ENCODE measurements around the gene NCAPH2.

NCAPH2 gene

GRCh38 chr22:50507991-50508884 lies at the start of gene NCAPH2:
Gene NCAPH2, plus strand, starts transcription at chr22:50508224. Its CDS starts 114 bp downstream, at chr22:50508338.
- DNase-seq (ENCODE audit: low read depth in 2 of 2): peak; percentile 94 to 97

- DNase-seq (ENCODE audit: low read depth in 2 of 2): no peak
Observed at GRCh38 chr22:50459016-50459415, 49.0 kb upstream of the NCAPH2 start.

GRCh38 chr22:50459496-50460140 lies 48.4 kb upstream of the NCAPH2 start:
- DNase-seq (ENCODE audit: low read depth in 2 of 2): no peak

GRCh38 chr22:50460938-50461337 lies 47.1 kb upstream of the NCAPH2 start:
- DNase-seq (ENCODE audit: low read depth in 2 of 2): no peak

DNA sequence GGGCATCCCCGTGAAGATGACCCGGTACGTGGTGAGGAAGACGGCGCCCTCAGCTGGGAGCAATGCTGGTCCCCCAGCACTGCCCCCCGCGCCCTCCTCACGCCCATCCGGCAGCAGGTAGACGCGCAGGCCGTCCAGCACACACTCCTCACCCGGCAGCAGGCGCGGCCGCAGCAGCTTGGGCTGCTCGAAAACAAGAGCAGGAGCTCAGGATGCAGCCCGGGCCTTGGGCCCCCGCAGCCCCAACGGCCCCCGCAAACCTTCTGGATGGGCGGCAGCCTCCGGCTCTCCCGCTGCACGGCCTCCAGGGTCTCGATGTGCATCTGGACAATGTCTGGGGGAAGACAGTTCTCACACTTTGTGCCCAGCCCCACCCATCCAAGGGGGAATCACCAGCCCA lies 46.5 kb upstream of the NCAPH2 start:
- DNase-seq (ENCODE audit: low read depth in 2 of 2): no peak

GRCh38 chr22:50461979-50462540 lies 46.0 kb upstream of the NCAPH2 start:
- no peak for DNase-seq (ENCODE audit: low read depth in 2 of 2)

- no peak for DNase-seq (ENCODE audit: low read depth in 2 of 2)
Observed at GRCh38 chr22:50463188-50463900, 44.7 kb upstream of the NCAPH2 start.

- no peak for DNase-seq (ENCODE audit: low read depth in 2 of 2)
Observed at GRCh38 chr22:50464451-50464850, 43.6 kb upstream of the NCAPH2 start.

GRCh38 chr22:50465066-50465930 lies 42.7 kb upstream of the NCAPH2 start:
- no peak for DNase-seq (ENCODE audit: low read depth in 2 of 2)

- DNase-seq (ENCODE audit: low read depth in 2 of 2): no peak
Observed at GRCh38 chr22:50467341-50467740, 40.7 kb upstream of the NCAPH2 start.

DNA sequence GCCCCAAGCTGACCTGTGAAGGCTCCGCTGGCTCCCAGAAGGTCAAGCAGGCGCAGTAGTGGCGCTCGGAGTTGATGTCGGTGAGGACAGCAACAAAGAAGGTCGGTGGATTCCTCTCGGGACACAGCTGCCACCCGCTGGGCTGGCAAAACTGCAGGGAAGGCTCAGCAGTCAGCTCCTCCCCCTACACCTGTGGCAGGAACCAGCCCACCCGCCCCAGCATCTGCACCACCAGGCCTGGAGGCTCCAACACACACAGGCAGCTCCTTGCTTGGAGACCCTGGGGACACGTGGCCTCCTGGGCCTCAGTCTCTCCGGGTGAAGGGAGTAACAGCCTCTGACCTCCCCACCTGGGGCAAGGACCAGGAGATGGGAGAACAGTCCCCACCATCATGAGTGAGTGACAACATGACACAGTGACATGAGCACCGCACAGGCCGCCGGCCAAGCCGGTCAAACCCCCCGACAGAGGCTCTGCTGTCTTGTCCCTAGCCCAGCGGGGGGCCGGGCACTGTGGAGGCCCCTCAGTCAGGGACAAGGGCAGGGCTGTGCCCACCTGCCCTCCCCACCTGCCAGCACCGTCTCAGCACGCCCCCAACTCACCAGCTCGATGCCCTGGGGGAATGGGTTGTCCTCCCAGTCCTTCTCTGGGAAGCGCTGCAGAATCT lies 40.1 kb upstream of the NCAPH2 start:
- no peak for DNase-seq (ENCODE audit: low read depth in 2 of 2)

- no peak for DNase-seq (ENCODE audit: low read depth in 2 of 2)
Observed at GRCh38 chr22:50468626-50469025, 39.4 kb upstream of the NCAPH2 start.

DNA sequence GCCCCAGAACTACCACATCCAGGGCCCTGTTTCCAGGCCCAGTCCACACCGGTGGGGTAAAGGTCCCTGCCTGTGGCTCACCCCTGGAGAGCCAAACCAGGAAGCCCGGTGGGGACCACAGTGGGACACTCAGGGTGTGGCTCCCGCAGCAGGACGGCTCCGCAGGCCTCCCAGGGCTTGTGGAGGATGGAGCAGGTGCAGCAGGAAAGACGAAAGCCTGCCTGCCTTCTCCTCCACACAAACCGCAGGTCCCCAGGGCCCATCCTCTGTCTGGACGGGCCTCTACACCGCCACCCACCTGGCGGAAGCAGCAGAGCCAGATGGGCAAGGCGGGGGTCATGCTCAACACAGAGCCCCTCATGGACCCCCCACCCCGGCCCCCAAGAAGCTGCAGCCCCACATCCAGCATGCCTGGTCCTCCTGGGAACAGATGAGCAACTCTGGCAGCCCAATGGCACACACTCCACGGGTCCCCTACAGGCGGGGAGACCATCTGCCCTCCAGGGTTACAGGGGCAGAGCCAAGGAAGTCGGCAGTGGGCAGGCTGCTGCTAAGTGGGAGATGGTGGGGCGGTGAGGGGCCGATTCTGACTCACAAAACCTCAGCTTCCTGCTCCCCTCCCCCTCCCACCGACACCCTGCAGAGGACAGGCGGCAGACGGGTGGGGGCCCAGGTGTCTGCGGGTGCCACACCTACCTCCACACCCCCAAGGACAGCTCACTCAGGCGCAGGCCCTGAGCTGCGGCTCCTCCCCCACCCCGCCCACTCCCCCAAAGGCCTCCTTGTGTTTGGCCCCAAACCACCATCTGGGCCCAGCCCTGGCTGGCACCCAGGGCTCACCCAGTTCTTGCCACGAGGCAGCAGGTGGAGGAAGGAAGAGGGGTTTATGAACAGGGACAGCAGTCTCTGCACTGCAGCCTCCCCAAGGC lies 38.4 kb upstream of the NCAPH2 start:
- peak; percentile 94 to 97 for DNase-seq (ENCODE audit: low read depth in 2 of 2)

DNA sequence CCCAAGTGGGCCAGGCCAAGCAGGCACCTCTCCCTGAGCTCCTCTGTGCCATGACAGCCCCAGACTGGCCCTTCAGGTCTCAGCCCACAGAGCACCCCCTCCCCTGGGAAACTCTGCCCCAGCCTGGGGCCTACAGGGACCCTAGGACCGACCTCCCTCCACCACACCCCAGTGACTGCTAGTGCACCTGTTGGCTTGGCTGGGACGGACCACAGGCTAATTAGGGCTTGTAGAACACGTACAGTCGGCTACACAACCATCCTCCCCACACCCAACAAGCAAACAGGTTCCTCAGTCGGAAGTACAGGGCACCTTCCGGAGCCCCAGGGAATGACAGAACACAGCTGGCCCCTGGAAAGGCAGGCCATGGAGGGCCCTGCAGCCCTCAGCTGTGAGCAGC lies 37.5 kb upstream of the NCAPH2 start:
- DNase-seq (ENCODE audit: low read depth in 2 of 2): no peak

- DNase-seq (ENCODE audit: low read depth in 2 of 2): no peak
Observed at GRCh38 chr22:50471197-50471847, 36.7 kb upstream of the NCAPH2 start.

DNA sequence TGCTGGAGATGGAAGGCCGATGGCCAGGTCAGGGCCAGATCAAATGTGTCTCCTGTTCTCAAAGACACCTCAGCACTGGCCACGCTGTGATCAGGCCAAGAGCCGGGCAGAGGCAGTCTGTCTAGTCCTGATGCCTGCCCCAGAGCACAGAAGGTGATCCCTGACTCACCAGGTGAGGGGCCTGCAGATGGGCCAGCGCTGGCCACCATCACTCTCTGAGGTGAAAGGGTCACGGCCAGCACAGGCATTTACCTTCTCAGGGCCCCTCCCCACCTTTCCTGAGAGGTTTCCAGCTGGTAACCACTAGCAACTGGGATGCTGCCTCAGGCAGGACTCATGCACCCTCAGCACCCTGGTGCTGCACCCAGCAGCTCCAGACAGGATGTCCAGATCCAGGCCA lies 36.1 kb upstream of the NCAPH2 start:
- DNase-seq (ENCODE audit: low read depth in 2 of 2): no peak

GRCh38 chr22:50473088-50473487 lies 34.9 kb upstream of the NCAPH2 start:
- DNase-seq (ENCODE audit: low read depth in 2 of 2): peak; percentile 40

DNA sequence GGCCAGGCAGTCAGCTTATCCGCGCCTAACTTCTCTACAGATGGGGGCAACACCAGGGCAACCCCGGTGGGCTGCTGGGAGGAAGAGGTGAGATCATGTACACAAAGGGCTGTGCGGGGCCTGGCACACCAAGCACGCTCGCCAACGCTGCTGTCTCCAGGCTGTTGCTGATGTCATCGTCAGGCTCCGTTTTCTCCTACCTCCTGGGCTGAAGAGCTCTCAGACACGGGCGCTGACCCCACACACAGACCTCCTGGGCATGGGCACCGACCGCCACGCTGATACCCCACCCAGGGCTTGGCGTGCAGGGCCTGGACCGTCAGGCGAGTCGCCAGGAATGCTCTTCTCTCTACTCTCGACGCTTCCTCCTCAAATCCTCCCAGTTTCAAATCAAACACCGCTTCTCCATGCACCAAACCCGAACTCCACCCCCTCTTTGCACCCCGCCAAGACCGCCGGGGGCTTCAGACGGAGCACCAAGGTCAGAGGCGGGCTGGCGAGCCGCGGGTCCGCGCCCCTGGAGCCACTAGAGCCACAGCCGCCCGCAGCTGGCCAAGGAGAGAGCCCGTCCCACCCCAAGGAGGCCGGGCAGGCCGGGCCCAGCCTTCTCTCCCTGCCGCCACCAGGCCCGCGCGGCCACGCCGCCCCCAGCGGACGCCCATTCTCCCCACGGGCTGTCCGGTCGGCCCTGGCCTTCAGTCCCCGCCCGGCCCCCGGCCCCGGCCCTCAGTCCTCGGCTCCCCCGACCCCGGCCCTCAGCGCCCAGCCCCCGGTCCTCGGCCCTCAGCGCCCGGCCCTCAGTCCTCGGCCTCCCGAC lies 34.0 kb upstream of the NCAPH2 start:
- peak; percentile 38 for DNase-seq (ENCODE audit: low read depth in 2 of 2)

Data from stimulated activated CD8-positive, alpha-beta memory T cell treated with anti-CD3 and anti-CD28 coated beads, Interleukin-15, amount 100 ng/mL, for 48 hours (primary cell).